Fibroblast of lung (primary cell): ENCODE results near the gene HIP1.

Experiments
- CTCF ChIP-seq, 2 donors: IDR thresholded peaks in 1 of 2; conservative IDR thresholded peaks in 1 of 2; 1 replicate in 1 of 2; 2 replicates in 1 of 2; pipeline ENCODE4 v1.5.1; 2011 to 2012; ENCODE audit warnings: low read length in 2 of 2, control low read depth in 1 of 2, inconsistent platforms in 1 of 2, low read depth in 1 of 2, mild to moderate bottlenecking in 1 of 2
- EZH2 ChIP-seq: IDR thresholded peaks from 2 replicates; pipeline ENCODE4 v1.5.1; 2012; ENCODE audit warnings: low read length, control low read depth, mild to moderate bottlenecking; ENCODE audit errors: missing control alignments

- no peak for TF ChIP-seq CTCF (conservative IDR thresholded peaks at IDR 0.05 in 1 of 2, IDR thresholded peaks at IDR 0.05 in 1 of 2; ENCODE audit: low read depth in 1 of 2, low read length in 2 of 2)
- TF ChIP-seq EZH2: no peak
Measured at GRCh38 chr7:75771224-75771623, 32.5 kb upstream of the HIP1 start.
